ENCODE measurements around the gene SSR1. TPM values are rescaled to one million over a fixed set of nuclear protein-coding genes. Genes with fewer than 3 reads are reported as not detected.
"Not testable (repeated sequence)": the region's sequence is repeated elsewhere in the genome, so short reads cannot be mapped to it uniquely, and the experiment has no call there.

Gene SSR1
- total RNA-seq, 4 donors from 2014 or later, result 55.9 to 113 (median 74.8) TPM

GRCh38 chr6:7264686-7265384 is 48.2 kb downstream of the SSR1 start:
- Histone ChIP-seq H3K27me3 (no peaks in the 10 kb centered on the region), H3K4me1 (peaks cover 11 to 24% of the 10 kb centered on the region in 2 donors), H3K36me3 (no peaks in the 10 kb centered on the region), H3K9me3 (no peaks in the 10 kb centered on the region), H3K4me3 (replicated peaks in 1 of 3) (no peak overlapping the region), H3K27ac (no peak overlapping the region)
- 94 to 95% methylated on average over 16 to 17 of the region's 17 CpGs for WGBS, 2 donors
- no peak for DNase-seq
- intact Hi-C loops (cut with DNase I), result no loop called here
- TF ChIP-seq, protein P1, sequence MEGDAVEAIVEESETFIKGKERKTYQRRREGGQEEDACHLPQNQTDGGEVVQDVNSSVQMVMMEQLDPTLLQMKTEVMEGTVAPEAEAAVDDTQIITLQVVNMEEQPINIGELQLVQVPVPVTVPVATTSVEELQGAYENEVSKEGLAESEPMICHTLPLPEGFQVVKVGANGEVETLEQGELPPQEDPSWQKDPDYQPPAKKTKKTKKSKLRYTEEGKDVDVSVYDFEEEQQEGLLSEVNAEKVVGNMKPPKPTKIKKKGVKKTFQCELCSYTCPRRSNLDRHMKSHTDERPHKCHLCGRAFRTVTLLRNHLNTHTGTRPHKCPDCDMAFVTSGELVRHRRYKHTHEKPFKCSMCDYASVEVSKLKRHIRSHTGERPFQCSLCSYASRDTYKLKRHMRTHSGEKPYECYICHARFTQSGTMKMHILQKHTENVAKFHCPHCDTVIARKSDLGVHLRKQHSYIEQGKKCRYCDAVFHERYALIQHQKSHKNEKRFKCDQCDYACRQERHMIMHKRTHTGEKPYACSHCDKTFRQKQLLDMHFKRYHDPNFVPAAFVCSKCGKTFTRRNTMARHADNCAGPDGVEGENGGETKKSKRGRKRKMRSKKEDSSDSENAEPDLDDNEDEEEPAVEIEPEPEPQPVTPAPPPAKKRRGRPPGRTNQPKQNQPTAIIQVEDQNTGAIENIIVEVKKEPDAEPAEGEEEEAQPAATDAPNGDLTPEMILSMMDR (IDR thresholded peaks at IDR 0.05), result no peak
- no peak for TF ChIP-seq POLR2A (IDR thresholded peaks at IDR 0.05)

DNA sequence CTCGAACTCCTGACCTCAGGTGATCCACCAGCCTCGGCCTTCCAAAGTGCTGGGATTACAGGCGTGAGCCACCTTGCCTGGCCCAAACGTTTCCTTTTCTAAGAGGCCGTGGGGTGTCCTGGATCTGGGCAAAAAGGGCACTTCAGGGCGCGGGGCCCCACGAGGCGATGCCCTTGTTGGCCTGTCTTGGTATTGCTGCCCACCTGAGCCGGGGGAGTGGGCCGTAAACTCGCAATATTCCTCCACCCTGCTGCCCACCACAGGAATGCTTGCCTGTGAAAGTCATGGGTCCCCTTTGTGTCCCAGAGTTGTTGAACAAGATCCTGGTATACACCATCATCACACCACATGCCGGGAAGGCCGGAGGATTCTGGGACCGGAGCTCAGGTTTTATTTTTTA is 49.0 kb downstream of the SSR1 start:
- Histone ChIP-seq H3K4me3 (replicated peaks in 1 of 3) (no peak overlapping the region), H3K4me1 (peaks cover 11 to 30% of the 10 kb centered on the region in 2 donors), H3K27me3 (no peaks in the 10 kb centered on the region), H3K36me3 (no peaks in the 10 kb centered on the region), H3K27ac (no peak overlapping the region), H3K9me3 (no peaks in the 10 kb centered on the region)
- intact Hi-C loops (cut with DNase I), result no loop called here
- WGBS, 2 donors, result 90 to 96% methylated on average over 11 to 15 of the region's 15 CpGs
- DNase-seq, result no peak
- TF ChIP-seq, protein P1 (IDR thresholded peaks at IDR 0.05), result no peak
- no peak for TF ChIP-seq POLR2A (IDR thresholded peaks at IDR 0.05)

DNA sequence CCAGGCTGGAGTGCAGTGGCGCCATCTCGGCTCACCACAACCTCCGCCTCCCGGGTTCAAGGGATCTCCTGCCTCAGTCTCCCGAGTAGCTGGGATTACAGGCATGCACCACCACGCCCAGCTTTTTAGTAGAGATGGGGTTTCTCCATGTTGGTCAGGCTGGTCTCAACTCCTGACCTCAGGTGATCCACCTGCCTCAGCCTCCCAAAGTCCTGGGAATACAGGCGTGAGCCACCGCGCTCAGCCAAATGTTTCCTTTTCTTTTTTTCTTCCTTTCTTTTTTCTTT is 49.5 kb downstream of the SSR1 start:
- H3K4me3 ChIP-seq (replicated peaks in 1 of 3); H3K27me3 ChIP-seq; intact Hi-C loops (cut with DNase I); H3K27ac ChIP-seq; H3K9me3 ChIP-seq; H3K36me3 ChIP-seq; DNase-seq: not testable (repeated sequence)
- 92% methylated on average over 9 of the region's 9 CpGs for WGBS, 2 donors
- H3K4me1 ChIP-seq, result peaks cover 11 to 34% of the 10 kb centered on the region in 2 donors

DNA sequence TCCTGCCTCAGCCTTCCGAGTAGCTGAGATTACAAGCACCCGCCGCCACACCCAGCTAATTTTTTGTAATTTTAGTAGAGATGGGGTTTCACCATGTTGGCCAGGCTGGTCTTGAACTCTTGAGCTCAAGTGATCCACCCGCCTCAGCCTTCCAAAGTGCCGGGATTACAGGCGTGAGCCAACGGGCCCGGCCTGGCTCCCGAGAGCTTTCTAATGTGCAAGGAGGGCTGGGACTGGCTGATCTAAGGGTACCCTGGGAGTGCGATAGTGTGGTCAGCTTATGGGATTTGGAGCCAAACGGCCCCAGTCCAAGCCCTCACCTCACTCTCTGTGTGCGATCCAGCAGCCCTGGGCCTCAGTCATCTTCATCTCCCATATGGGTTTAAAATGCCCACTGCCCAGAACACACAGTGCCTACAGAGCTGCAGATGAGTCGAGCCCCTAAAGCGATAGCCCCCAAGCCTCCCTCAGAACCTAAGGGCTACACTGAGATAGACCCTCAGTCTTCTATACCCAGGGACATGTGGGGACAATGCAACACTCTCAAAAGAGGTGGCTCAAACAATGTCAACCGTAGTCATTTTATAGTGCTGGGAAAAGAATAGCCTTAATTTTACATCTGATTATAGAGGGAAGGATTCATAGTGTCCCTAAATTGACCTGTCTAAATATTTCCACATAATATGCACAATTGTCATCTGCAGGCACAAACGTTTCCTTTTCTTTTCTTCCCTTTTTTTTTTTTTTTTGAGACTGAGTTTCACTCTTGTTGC is 50.1 kb downstream of the SSR1 start:
- intact Hi-C loops (cut with DNase I), result no loop called here
- TF ChIP-seq, protein P1 (IDR thresholded peaks at IDR 0.05), result no peak
- no peak for TF ChIP-seq POLR2A (IDR thresholded peaks at IDR 0.05)
- H3K36me3 ChIP-seq, result no peaks in the 10 kb centered on the region
- H3K4me3 ChIP-seq (replicated peaks in 1 of 3), result no peak overlapping the region
- no peaks in the 10 kb centered on the region for H3K27me3 ChIP-seq
- H3K4me1 ChIP-seq, result peaks cover 11 to 32% of the 10 kb centered on the region in 2 donors
- WGBS, 2 donors, result 88 to 94% methylated on average over 14 to 16 of the region's 16 CpGs
- H3K27ac ChIP-seq, result no peak overlapping the region
- no peak for DNase-seq
- no peaks in the 10 kb centered on the region for H3K9me3 ChIP-seq

- no peaks in the 10 kb centered on the region for H3K9me3 ChIP-seq
- H3K4me1 ChIP-seq, result peaks cover 8 to 27% of the 10 kb centered on the region in 2 donors
- intact Hi-C loops (cut with DNase I), result no loop called here
- TF ChIP-seq, protein P1 (IDR thresholded peaks at IDR 0.05), result no peak
- H3K27ac ChIP-seq, result peak overlapping the region; percentile 77 to 93 (median 85)
- no peaks in the 10 kb centered on the region for H3K27me3 ChIP-seq
- WGBS, 2 donors, result 41 to 45% methylated on average over 6 to 12 of the region's 13 CpGs
- peak; percentile 47 to 53 for DNase-seq
- H3K36me3 ChIP-seq, result no peaks in the 10 kb centered on the region
- H3K4me3 ChIP-seq (replicated peaks in 1 of 3), result peak overlapping the region; percentile 11 to 75 (median 45)
These were observed 51.0 kb downstream of the SSR1 start for GRCh38 chr6:7261852-7262461.

Measured in thyroid gland (tissue), 4 donors.